OCI-LY7 (cell line): ENCODE results near the gene FLAD1.

Experiments used
- CTCF ChIP-seq: fragments of 200-600 bp; sonication (generic); conservative IDR thresholded peaks from 2 replicates; pipeline ENCODE4 v1.5.1; 2014; ENCODE audit warnings: mild to moderate bottlenecking, antibody characterized with exemption, low read length, moderate library complexity, mixed read lengths
- EZH2phosphoT487 ChIP-seq: fragments of 200-600 bp; sonication (generic); IDR thresholded peaks from 2 replicates; pipeline ENCODE4 v1.6.1; 2018; ENCODE audit warnings: low read depth, borderline replicate concordance, mild to moderate bottlenecking, mixed run types, antibody characterized with exemption, low read length, moderate library complexity, mixed read lengths

DNA sequence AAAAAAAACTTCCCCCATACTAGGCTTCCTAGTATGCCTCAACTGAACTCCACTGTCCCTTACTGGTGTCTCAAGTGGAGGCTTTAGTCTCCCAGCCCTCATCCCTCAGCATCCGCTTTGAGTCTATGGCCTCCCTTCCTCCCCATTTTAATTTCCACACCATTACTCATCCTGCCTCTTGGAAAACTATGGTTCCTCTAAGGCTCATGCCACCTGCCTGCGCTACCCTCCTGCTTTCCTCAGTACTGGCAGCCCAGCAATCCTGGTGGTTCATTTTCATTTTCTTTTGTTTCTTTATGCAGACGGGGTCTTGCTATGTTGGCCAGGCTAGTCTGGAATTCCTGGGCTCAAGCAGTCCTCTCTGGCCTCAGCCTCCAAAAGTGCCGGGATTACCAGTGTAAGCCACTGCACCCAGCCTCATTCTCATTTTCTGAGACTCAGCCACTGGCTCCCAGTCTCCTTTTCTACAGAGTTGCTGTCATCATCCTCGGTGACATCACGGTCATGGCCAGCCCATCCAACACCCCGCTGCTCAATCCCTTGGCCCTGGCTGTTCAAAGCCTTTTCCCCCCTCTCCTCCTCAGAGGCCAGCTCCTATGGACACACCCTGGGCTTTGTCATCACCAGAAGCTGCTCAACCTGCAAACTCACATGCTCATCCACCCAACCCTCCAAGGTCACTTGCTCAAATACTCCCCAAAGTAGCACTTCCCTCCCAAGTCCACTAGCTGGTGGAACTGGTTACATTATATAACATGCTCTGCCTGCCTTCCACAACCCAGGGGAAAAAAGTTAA lies 44.3 kb upstream of the FLAD1 start:
- no peak for TF ChIP-seq CTCF
- no peak for TF ChIP-seq EZH2phosphoT487
